Gastroesophageal sphincter (tissue), 4 donors: ENCODE results near the gene NPAS1. TPM values are rescaled to one million over a fixed set of nuclear protein-coding genes. Genes with fewer than 3 reads are reported as not detected.

Source experiments
- ATAC-seq: fragments of 150-250 bp; one replicate; pipeline ENCODE4 v1.9.1; 2016; ENCODE audit warnings: mild to moderate bottlenecking, moderate library complexity
- H3K27ac ChIP-seq, 4 donors: fragments of 200-600 bp; sonication (generic) in 3 of 4; 1 replicate in 3 of 4; 2 replicates in 1 of 4; pipeline ENCODE4 v1.5.1; 2016 to 2019
- H3K27me3 ChIP-seq: fragments of 200-600 bp; sonication (generic); one replicate; pipeline ENCODE4 v1.5.1; 2019
- H3K36me3 ChIP-seq, 2 donors: fragments of 200-600 bp; sonication (generic); one replicate each; pipeline ENCODE4 v1.5.1; 2019; ENCODE audit warnings: control low read depth in 1 of 2
- H3K4me1 ChIP-seq, 3 donors: fragments of 200-600 bp; sonication (generic); 1 replicate in 2 of 3; 2 replicates in 1 of 3; pipeline ENCODE4 v1.5.1; 2016 to 2019; ENCODE audit warnings: control low read depth in 2 of 3
- H3K4me3 ChIP-seq, 2 donors: fragments of 200-600 bp; sonication (generic); one replicate each; pipeline ENCODE4 v1.5.1; 2019; ENCODE audit warnings: mild to moderate bottlenecking in 1 of 2, moderate library complexity in 1 of 2
- H3K9me3 ChIP-seq, 3 donors: fragments of 200-600 bp; sonication (generic); one replicate each; pipeline ENCODE4 v1.5.1; 2017 to 2019; ENCODE audit warnings: control low read depth in 2 of 3
- EP300 ChIP-seq: sonication (generic); formaldehyde crosslinking; IDR thresholded peaks from one replicate; pipeline ENCODE4 v1.6.1; 2017; ENCODE audit warnings: antibody characterized with exemption, mild to moderate bottlenecking
- POLR2A ChIP-seq, 2 donors: fragments of 450-650 bp; IDR thresholded peaks; one replicate each; pipeline ENCODE4 v1.6.1; 2017; ENCODE audit warnings: antibody characterized with exemption in 2 of 2, mild to moderate bottlenecking in 2 of 2, moderate library complexity in 1 of 2
- POLR2AphosphoS5 ChIP-seq: sonication (generic); formaldehyde crosslinking; IDR thresholded peaks from one replicate; pipeline ENCODE4 v1.6.1; 2017; ENCODE audit warnings: antibody characterized with exemption
- WGBS, 2 donors: methylation state at CpG; one replicate each; pipeline ENCODE4 v1.1.5; 2018; ENCODE audit warnings: low coverage in 1 of 2; 5-methylcytosine and 5-hydroxymethylcytosine counted together
- total RNA-seq, 4 donors: library from RNA; depleted of rRNA; stranded (reverse); fragments of >200 nt; gene quantifications; one replicate each; pipeline ENCODE4 v1.1.0, GENCODE V29; 2016
- TF ChIP-seq, protein P1 (sequence below), 4 experiments: fragments of 200-600 bp in 2 of 4; fragments of 450-650 bp in 2 of 4; sonication (generic) in 1 of 4; IDR thresholded peaks; one replicate each; pipeline ENCODE4 v1.5.1; 2017 to 2019; ENCODE audit warnings: antibody characterized with exemption in 4 of 4, mild to moderate bottlenecking in 2 of 4, moderate library complexity in 2 of 4

The NPAS1 gene
- total RNA-seq, 4 donors from 2014 or later, result 0.85 TPM; not detected in 3

DNA sequence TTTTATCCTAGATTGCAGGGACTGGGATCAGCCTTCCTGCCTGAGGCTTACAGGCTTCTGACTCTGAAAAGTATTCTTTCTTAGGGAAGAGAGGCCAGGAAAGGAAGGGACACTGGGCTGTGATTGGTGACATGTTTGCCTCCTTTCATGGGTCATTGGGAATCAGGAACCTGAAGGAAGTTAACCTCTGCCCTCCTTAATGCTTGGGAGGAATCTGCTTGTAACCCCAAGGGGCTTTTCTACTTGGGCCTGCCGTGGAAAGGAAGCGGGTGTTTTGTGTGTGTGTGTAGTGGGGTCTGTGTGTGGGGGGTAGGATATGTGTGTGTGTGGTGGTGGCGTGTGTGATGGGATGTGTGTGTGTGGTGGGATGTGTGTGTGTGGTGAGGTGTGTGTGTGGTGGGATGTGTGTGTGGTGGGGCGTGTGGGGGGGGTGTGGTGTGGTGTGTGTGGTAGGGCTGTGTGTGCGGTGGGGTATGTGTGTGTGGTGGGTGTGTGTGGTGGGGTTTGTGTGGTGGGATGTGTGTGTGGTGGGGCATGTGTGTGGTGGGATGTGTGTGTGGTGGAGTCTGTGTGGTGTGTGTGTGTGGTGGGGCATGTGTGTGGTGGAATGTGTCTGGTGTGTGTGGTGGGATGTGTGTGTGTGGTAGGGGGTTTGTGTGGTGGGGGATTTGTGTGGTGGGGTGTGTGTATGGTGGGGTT lies 41.3 kb upstream of the NPAS1 start:
- TF ChIP-seq POLR2AphosphoS5 (no peak), EP300 (no peak), POLR2A (IDR thresholded peaks at IDR 0.05) (no peak)
- TF ChIP-seq, protein P1, sequence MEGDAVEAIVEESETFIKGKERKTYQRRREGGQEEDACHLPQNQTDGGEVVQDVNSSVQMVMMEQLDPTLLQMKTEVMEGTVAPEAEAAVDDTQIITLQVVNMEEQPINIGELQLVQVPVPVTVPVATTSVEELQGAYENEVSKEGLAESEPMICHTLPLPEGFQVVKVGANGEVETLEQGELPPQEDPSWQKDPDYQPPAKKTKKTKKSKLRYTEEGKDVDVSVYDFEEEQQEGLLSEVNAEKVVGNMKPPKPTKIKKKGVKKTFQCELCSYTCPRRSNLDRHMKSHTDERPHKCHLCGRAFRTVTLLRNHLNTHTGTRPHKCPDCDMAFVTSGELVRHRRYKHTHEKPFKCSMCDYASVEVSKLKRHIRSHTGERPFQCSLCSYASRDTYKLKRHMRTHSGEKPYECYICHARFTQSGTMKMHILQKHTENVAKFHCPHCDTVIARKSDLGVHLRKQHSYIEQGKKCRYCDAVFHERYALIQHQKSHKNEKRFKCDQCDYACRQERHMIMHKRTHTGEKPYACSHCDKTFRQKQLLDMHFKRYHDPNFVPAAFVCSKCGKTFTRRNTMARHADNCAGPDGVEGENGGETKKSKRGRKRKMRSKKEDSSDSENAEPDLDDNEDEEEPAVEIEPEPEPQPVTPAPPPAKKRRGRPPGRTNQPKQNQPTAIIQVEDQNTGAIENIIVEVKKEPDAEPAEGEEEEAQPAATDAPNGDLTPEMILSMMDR (IDR thresholded peaks at IDR 0.05), result no peak
- Histone ChIP-seq H3K4me3 (no peak overlapping the region), H3K9me3 (no peaks in the 10 kb centered on the region), H3K36me3 (no peaks in the 10 kb centered on the region), H3K4me1 (peaks cover 14 to 100% (median 67%) of the 10 kb centered on the region in 3 donors), H3K27me3 (no peaks in the 10 kb centered on the region), H3K27ac (peak overlapping the region in 3 of 4 donors; percentile 86 to 92 (median 88))
- whole genome bisulfite sequencing, 2 donors, result 64 to 81% methylated on average over 4 to 5 of the region's 5 CpGs
- no peak for ATAC-seq

DNA sequence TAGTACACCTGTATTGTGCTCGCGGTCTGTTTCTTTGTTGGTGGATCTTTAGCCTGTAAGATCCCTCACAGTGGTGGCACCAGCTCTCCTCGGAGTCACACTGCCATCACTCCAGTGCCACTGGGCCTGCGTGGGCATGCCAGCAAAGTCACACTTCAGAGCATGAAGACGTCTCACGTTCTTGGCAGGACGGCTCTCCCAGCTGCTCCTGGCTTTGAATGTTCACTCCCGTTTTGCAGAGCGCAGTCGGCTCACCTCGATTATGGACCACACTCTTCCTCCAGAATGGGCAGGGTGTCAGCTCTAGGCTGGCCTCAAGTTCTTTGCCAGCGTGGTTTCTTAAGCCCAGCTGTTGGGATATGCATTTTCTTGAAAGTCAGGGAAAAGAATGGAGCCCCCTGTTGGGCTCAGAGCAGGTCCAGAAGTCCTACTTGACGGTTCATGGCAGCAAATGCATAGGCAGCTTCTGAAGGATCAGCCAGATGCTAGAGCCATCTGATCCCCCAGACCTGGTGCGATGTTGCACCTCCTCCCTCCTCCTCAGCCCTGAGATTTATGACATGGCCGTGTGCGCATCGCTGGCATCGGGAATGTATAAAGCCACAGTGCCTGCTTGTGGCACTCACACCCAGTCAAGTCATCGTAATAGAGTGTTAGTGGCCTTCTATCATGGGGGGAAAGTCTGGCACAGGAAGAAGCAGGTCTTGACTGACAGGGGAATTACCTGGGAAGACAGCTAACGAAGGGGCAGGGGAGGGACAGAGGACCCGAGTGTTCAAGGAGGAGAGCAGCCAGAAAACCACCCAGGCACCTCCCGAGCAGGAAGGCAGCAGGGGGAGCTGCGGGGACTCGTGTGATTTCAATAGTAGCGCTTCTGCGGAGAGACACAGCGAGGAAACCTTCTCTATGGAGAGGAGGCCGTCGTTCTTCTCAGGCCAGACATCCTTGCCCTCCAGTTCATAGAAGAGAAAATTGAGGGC lies 40.2 kb upstream of the NPAS1 start:
- H3K4me3 ChIP-seq, result no peak overlapping the region
- no peak for ATAC-seq
- H3K27ac ChIP-seq, result peak overlapping the region in 2 of 4 donors; percentile 88 to 92
- 87 to 90% methylated on average over 15 to 18 of the region's 29 CpGs for WGBS, 2 donors
- H3K9me3 ChIP-seq, result no peaks in the 10 kb centered on the region
- TF ChIP-seq, protein P1 (IDR thresholded peaks at IDR 0.05), result no peak
- TF ChIP-seq POLR2A (IDR thresholded peaks at IDR 0.05) (no peak), EP300 (no peak), POLR2AphosphoS5 (no peak)
- no peaks in the 10 kb centered on the region for H3K36me3 ChIP-seq
- no peaks in the 10 kb centered on the region for H3K27me3 ChIP-seq
- peaks cover 18 to 100% (median 73%) of the 10 kb centered on the region in 3 donors for H3K4me1 ChIP-seq

DNA sequence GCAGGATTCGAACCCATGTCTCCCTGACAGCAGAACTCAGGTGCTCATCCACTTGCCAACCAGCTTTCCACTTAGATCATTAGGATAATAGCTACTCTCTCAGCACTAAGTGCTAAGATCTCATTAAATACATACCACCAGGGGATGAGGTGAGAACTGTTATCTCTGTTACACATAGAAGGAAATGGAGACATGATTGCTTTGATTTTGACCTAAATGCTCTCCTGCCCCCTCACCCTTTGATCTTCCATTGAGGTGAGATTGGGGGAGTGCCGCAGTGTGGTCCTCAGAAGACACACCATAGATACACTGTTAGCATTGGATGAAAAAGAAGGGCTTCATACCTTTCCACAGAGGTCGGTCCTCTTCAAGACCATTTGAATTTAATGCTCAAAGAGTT lies 38.9 kb upstream of the NPAS1 start:
- ATAC-seq, result no peak
- Histone ChIP-seq H3K27me3 (no peaks in the 10 kb centered on the region), H3K9me3 (no peaks in the 10 kb centered on the region), H3K27ac (peak overlapping the region in 3 of 4 donors; percentile 31 to 61 (median 48)), H3K4me3 (no peak overlapping the region), H3K36me3 (no peaks in the 10 kb centered on the region), H3K4me1 (peaks cover 13 to 98% (median 69%) of the 10 kb centered on the region in 3 donors)
- TF ChIP-seq POLR2A (IDR thresholded peaks at IDR 0.05), result no peak
- no peak for TF ChIP-seq EP300
- TF ChIP-seq, protein P1 (IDR thresholded peaks at IDR 0.05), result no peak
- TF ChIP-seq POLR2AphosphoS5, result no peak
- WGBS, 2 donors, result 90 to 100% methylated on average over 2 to 3 of the region's 3 CpGs

DNA sequence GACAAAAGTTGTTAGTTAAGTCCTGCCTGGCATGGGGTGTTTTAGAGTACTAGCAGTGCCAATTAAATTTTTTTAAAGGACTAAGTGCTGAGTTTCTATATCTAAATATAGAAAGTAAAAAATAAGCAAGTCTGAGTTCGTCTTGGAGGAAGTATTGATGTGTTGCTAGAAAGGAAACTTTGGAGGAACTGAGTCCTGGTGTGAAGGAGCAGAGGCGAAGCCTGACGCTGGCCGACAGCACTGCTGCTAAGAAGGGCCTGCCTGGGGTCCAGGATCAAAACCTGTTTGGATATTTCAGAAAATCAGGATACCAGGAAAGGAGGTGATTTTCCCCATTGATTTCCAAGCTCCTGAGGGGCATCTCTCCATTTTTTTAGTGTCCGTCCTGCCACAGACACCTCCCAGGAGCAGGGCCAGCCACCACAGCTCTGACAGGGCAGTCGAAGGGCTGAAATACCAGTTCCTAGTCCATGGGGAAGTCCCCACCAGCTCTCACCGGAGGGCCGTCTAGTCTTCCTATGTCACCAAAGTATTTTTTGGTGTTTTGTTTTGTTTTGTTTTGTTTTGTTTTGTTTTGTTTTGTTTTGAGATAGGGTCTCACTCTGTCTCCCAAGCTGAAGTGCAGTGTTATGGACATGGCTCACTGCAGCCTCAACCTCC lies 38.2 kb upstream of the NPAS1 start:
- Histone ChIP-seq H3K36me3 (no peaks in the 10 kb centered on the region), H3K27ac (peak overlapping the region in 3 of 4 donors; percentile 31 to 65 (median 61)), H3K9me3 (no peaks in the 10 kb centered on the region), H3K4me1 (peaks cover 12 to 91% (median 67%) of the 10 kb centered on the region in 3 donors), H3K27me3 (no peaks in the 10 kb centered on the region), H3K4me3 (no peak overlapping the region)
- 61 to 67% methylated on average over 7 to 8 of the region's 8 CpGs for WGBS, 2 donors
- no peak for TF ChIP-seq EP300
- TF ChIP-seq POLR2AphosphoS5, result no peak
- TF ChIP-seq POLR2A (IDR thresholded peaks at IDR 0.05), result no peak
- TF ChIP-seq, protein P1 (IDR thresholded peaks at IDR 0.05), result no peak
- ATAC-seq, result no peak
